ENCODE measurements around the gene SOWAHA.

DNA sequence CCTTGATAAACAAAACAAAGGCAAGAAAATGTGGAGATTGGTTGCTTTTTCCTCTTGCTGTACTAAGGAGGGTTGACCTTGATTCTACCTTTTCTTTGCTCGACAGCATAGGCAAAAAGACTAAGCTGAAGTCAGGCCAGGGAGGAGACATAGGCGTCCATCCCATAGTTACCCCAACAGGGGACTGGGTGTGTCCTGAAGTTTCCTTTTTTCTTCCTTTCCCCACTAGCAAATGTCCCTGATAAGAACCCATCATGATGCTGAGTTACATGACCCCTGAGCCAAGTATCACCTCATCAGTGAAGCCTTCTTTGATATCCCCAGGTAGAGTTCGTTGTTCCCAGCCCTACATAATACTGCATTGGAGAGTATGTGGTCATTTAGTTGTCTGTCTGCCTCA, 27.2 kb downstream of the SOWAHA start:
- TF ChIP-seq, protein P1, sequence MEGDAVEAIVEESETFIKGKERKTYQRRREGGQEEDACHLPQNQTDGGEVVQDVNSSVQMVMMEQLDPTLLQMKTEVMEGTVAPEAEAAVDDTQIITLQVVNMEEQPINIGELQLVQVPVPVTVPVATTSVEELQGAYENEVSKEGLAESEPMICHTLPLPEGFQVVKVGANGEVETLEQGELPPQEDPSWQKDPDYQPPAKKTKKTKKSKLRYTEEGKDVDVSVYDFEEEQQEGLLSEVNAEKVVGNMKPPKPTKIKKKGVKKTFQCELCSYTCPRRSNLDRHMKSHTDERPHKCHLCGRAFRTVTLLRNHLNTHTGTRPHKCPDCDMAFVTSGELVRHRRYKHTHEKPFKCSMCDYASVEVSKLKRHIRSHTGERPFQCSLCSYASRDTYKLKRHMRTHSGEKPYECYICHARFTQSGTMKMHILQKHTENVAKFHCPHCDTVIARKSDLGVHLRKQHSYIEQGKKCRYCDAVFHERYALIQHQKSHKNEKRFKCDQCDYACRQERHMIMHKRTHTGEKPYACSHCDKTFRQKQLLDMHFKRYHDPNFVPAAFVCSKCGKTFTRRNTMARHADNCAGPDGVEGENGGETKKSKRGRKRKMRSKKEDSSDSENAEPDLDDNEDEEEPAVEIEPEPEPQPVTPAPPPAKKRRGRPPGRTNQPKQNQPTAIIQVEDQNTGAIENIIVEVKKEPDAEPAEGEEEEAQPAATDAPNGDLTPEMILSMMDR (IDR thresholded peaks at IDR 0.05; ENCODE audit: insufficient read depth, low read length, poor library complexity, severe bottlenecking): no peak
- no peak for TF ChIP-seq EZH2phosphoT487 (conservative IDR thresholded peaks at IDR 0.05; ENCODE audit: low read length)
